Cerebellar nuclear complex (tissue), 1 donor: ENCODE measurements around the gene KIAA2012.

Experiments
- DNase-seq, 2 experiments: peaks; one replicate each; lab custom pipeline; 2025; lab: John Stamatoyannopoulos, UW

Gene KIAA2012

GRCh38 chr2:202084265-202084664 lies 11.2 kb downstream of the KIAA2012 start:
- no peak for DNase-seq

DNA sequence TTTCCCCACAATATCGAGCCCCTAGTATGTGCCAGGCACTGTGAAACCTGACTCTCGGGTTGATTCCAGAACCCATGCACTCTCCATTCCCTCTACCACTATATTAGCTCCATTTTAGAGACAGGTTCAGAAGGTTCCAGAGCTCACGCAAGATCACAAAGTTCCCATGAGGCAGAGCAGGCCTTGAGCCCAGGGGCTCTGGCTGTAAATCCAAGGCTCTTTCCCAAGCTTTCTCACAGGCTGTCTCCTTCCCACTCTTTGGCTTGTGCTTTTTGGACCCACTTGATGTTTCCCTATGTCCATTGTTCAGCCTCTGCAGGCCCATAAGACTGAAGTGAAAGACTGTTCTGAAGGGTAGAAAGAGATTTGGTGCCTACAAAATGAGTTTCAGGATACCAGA lies 15.7 kb downstream of the KIAA2012 start:
- no peak for DNase-seq

GRCh38 chr2:202090530-202090929 lies 17.5 kb downstream of the KIAA2012 start:
- DNase-seq: peak in 1 of 2 experiments; percentile 12

- DNase-seq: peak in 1 of 2 experiments; percentile 26
Observed at GRCh38 chr2:202091476-202091875, 18.4 kb downstream of the KIAA2012 start.

- no peak for DNase-seq
Observed at GRCh38 chr2:202094426-202094986, 21.5 kb downstream of the KIAA2012 start.

- DNase-seq: no peak
Observed at GRCh38 chr2:202095235-202095634, 22.2 kb downstream of the KIAA2012 start.

DNA sequence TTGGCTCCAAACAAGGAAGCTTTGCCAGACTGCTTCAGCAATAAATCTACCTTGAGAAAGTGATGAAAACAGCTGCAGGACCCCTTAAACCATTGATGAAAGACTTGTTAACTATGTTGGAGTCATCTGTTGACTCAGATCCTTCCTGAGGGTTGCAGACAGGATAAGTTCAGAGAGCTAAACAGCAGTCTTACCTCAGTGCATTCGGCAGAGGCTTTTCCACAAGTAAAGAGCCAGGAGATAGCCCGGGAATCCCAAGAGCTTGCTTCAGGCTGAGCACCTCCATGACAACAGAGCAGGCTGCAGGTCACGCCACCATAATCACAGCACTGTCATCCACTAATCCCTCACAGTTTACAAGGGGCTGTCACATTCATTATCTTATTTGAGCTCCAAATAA lies 23.7 kb downstream of the KIAA2012 start:
- DNase-seq: no peak

GRCh38 chr2:202098291-202098690 lies 25.2 kb downstream of the KIAA2012 start:
- DNase-seq: no peak

DNA sequence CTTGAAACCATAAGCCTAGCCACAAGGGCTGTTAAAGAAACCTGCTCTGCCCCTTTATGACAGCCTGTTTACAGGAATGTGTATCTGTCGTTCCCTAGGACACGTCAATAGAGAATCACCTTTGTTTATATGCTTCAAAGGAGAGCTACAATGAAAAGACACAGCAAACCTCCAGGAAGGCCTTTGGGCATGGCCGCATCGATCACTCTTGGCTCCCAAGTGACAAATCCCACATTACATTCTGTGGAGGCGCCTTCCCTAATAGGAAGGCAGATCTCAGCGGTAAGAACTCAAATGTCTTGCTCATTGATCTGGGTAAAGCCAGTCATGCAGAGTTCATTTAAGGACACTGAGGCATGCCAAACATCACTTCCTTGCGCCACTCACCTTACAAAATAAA lies 26.5 kb downstream of the KIAA2012 start:
- DNase-seq: no peak

GRCh38 chr2:202100176-202100575 lies 27.1 kb downstream of the KIAA2012 start:
- no peak for DNase-seq

DNA sequence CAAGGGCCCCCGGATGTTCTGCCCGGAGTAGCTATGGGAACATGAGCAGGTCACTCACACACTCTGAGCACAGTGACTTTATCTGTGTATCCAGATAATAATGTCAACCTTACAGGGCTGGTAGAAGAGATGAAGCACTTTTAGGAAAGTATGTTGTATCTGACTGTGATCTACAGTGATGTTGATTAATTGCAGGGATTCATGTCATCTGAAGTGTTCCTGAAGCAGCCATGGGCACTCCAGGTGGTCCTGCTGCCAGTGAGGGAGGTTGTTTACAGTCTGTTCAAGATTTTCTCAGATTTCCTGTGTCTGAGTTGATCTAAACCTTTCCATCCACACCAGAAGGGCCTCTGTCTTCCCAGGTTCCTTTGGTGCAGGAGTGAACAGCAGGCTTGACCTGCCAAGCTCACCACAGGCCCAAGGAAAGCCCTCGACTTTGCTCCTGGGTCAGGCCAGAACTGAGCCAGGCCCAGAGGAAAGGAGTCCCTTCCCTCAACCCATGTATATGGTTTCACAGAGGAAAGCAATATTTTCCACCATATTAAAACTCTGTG lies 28.0 kb downstream of the KIAA2012 start:
- no peak for DNase-seq

GRCh38 chr2:202102425-202103000 lies 29.5 kb downstream of the KIAA2012 start:
- no peak for DNase-seq

GRCh38 chr2:202104286-202104870 lies 31.3 kb downstream of the KIAA2012 start:
- DNase-seq: no peak

GRCh38 chr2:202105025-202105424 lies 32.0 kb downstream of the KIAA2012 start:
- DNase-seq: no peak

DNA sequence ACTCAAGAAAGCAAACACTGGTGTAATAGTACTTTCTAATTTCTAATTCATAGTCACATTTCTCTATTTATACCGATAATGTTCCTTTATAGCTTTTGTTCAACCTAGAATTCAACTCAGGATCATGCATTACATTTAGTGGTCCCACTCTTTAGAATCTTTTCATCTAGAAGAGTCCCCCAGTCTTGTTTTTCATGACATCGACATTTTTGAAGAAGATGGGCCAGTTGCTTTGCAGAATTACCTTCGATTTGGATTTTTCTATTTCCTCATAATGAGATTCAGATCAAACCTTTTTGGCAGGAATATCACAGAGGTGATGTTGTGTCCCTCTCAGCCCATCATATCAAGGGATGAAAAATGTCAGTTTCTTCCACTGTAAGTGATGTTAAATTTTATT lies 35.3 kb downstream of the KIAA2012 start:
- no peak for DNase-seq

GRCh38 chr2:202109139-202109736 lies 36.2 kb downstream of the KIAA2012 start:
- DNase-seq: peak in 1 of 2 experiments; percentile 36

- DNase-seq: no peak
Observed at GRCh38 chr2:202109737-202110184, 36.7 kb downstream of the KIAA2012 start.

DNA sequence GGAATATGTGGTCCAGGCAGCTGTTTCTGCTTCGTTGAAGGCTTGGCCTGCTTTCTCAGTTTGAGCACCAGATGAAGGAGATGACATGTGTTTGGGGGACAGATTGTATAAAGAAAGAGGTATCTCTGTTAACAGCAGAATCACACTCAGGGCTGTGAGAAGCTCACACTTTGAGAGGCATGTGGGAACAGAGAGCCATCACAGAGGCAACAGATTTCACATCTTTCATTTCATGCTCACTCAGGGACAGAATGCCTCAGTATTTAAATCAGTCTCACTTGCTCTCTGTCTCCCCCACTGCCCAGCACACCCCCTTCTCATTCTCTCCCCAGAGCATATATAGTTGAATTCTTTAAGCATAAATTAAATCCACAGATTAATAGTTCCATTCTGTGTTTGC lies 37.4 kb downstream of the KIAA2012 start:
- DNase-seq: no peak

DNA sequence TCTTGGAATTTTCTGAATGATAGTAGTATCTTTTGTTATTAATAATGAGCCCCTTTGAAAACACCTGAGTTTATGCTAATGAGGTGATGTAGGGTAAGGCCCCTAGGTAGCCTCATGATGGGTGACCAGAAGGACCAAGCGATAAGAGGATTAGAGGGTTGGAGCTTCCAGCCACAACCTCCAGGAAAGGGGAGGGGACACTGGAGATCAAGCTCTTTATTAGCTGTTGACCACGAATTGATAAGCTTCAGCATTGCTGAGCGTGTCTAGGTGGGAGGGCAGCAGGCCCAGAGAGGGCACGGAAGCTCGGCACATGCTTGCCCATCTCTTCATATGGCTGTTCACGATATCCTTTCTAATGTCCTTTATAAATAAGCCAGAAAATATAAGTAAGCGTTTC lies 39.0 kb downstream of the KIAA2012 start:
- no peak for DNase-seq

GRCh38 chr2:202113571-202114142 lies 40.6 kb downstream of the KIAA2012 start:
- DNase-seq: no peak

GRCh38 chr2:202114291-202114690 lies 41.2 kb downstream of the KIAA2012 start:
- DNase-seq: no peak

DNA sequence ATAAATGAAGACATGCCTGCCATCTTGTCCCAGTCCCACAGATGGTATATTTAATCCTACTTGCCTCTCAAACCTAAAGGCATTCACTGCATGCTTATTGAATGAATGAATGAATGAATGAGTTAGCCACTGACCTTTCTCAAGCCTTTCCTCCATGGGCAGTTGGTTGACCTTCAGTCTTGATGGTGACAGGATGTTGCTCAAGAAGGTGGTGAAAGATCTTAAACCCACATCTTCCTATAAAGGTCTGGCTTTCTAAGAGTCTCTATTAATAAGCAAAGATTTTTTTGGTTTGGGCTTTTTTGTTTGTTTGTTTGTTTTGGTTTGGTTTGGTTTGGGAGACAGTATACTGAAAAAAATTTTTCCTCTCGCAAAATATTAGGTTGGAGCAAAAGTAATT lies 41.7 kb downstream of the KIAA2012 start:
- no peak for DNase-seq
